DMS153 (cell line): ENCODE results near the gene ANKRD28.
"Not testable (repeated sequence)": the region's sequence is repeated elsewhere in the genome, so short reads cannot be mapped to it uniquely, and the experiment has no call there.

Experiments
- DNase-seq: peaks from one replicate; lab custom pipeline; 2025; lab: John Stamatoyannopoulos, UW

The ANKRD28 gene

GRCh38 chr3:15635121-15635661 lies 162.6 kb downstream of the ANKRD28 start:
- DNase-seq = no peak

DNA sequence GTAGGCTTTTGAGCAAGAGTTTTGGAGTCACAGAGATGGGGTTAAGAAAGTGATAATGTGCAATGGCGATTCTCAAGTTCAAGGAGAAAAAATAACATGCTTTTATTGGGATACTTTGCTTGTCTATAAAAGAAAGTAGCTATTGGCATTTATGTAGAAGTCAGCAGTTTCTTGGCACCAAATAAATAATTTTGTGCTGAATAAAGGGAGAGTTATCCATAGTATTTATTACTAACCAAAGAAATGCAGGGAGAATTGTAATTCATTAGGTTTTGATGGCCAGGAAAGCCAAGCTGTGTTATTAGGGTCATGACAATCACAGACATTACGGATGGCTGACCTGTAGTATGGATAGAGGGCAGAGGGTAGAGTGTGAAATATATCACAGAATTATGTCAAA lies 163.1 kb downstream of the ANKRD28 start:
- DNase-seq = no peak

DNA sequence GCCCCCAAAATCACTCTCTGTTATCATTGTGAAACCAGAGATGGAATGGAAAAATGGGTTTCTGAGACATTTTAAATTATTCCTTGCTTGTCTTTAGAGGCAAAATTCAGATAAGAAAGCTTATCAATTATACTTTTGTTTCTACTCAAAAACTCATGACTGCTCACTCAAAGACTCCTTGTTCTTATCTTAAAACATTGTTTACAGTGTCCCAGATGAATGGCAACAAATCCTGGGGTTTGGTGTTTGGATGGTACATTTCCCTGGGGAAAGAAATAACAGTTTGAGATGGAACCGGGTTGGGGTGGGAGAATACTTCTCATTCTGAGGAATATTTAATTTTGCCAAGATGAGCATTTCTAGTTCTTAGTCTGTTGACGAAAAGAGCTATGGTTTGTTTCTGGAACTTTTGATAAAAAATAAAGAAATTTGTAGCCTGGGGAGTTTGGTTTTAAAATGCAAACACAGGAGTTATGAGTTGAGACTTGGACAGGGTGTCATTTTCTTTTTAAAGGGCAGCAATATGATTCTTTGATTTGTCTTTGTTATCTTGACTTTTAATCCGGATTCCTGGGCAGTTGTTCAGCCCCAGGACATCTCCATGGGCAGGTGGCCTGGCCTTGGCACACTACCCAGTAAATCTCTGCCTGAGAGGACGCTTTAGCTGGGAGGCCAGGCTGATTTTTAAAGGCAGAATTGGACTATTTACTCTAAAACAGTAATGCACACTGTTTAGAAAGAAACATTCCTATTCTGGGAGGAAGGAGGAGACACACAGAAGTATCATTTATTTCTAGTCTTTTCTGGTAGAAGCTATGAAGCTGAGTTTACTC lies 163.8 kb downstream of the ANKRD28 start:
- no peak for DNase-seq

DNA sequence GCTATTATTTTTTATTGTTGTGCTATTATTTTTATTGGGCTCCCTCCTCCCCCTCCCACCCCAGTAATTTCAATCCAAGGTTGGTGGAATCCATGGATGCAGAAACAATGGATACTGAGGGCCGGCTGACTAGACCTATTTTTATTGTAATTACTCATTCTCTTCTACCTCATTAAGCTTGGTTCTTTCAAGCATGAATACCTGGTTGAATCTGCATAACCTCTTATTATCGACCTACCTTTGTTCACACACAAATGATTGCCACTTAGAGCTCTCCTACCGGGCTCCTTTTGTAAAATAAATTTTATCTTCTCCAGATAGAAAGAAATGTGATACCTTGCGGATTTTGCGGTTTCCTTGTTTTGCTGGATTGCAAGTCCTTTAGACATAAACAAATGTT lies 164.6 kb downstream of the ANKRD28 start:
- no peak for DNase-seq

- DNase-seq = no peak
Measured at GRCh38 chr3:15632212-15632580, 165.6 kb downstream of the ANKRD28 start.

DNA sequence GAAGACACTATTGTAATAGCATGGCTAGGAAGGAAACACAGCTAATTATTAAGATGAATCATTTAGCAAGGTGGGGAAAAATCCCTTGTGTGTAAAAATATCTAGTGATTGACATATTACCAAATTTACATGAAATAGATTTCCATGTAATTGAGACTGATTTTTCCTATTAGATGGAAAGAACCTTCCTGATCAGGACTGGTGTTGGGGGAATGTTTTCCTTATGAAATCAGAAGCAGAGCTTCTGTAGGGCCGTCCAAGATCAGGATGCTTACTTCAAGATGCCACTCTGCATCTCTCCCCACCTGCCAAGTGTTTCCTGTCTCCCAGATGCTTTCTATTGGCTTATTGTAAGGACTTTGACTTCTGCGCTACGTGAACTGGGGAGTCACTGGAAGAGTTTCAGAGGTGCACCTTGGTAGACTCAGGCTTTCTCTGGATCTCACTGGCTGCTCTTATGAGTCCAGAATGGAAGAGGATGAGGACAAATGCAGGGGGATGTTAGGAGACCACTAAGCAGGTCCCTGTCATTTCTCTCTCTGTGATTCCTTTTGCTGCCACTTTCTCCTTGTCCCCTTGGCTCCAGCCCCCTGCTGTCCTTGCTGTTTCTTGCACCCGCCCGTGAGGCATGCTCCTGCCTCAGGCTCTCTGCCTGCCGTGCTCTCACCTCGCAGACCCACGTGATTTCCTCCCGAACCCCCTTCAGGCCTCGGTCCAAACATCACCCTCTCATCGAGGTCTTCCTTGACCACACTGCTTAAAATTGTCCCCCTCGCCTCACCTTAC lies 166.2 kb downstream of the ANKRD28 start:
- no peak for DNase-seq

DNA sequence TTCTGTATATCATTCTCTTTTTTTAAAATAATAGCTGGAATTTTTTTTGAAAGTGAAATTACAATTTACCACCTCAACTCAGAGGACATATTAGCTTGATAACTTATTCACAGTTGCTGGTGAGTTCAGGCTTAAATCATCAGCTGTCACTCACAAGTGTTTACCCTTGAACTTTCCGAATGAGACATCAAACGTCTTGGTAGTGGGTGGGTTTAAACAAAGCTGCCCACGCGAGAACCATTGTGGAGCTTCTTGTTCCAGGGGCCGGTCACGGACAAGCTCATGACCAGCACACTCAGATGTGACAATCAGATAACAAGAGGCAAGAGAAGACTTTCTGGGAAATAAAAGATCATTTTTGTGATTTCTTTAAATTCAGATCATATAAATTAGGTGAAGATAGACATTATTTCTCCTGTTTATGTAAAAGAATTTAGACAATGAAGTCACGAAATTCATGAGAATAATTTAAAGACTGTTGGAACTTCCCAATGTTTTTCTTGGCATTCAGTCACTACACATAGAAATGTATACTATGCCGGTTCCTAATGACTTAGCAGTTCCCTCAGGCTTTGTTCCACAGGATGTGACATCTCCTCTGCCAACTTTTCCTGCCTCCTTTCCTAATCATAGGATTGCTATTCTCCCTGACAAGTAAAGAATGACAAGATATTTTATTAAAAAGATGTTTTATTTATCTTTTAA lies 167.0 kb downstream of the ANKRD28 start:
- DNase-seq = no peak

DNA sequence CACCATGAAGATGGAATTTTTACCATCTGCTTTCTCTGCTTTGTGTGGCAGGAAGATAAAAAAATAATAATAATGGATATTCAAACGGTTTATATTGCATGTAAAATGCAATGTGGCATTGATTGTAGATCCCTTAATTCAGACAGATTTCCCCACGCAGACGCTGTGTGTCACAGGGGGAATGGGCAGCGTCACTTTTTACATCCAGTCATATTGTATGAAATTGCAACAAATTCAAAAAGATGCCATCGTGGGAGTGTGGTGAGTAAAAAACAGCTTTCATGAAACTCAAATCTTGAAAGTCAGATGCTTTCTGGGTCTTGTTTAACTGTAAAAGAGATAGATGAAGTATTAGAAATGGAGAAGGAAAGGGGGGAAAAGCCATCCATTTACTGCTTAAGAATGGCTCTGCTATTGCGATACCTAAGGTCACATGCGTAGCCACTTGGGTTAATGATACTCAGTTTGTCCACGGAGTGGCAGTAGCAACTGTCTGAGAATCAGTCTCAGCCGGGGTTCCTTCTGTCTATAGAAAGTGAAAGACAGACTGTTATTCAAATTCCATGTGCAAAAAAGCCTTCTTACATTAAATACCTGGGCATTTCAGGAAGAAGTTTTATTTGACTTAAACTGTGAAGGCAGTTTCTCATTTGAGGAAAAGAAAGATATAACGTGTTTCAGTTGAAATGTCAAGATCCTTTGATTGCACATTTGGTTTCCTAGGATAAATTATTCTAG lies 167.8 kb downstream of the ANKRD28 start:
- peak; percentile 10 for DNase-seq

- DNase-seq = no peak
Measured at GRCh38 chr3:15628967-15629366, 168.8 kb downstream of the ANKRD28 start.

DNA sequence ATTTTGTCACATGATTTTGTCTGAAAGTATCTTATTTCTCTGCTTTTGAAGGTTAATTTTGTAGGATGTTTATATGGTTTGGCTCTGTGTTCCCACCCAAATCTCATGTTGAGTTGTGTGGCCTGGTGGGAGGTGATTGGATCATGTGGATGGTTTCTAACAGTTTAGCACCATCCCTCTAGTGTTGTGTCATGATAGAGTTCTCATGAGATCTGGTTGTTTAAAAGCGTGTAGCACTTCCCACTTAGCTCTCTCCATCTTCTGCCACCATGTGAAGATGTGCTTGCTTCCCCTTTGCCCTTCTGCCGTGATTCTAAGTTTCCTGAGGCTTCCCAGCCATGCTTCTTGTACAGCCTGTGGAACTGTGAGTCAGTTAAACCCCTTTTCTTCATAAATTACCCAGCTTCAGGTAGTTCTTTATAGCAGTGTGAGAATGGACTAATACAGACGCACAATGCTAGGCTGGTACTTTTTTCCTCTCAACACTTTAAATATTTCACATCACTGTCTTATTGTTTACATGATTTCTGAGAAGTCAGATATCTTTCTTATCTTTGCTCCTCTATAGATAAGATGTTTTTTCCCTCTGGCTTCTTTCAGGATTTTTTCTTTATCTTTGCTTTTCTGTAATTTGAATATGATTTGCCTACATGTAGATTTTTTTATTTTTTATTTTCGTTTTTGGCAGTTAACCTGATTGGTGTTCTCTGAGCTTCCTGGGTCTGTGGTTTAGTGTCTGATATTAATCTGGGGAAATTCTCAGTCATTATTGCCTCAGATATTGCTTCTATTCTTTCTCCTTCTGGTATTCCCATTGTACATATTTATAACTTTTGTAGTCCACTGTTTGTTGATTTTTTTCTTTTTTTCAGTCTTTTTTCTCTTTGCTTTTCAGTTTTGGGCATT lies 174.0 kb downstream of the ANKRD28 start:
- no peak for DNase-seq

DNA sequence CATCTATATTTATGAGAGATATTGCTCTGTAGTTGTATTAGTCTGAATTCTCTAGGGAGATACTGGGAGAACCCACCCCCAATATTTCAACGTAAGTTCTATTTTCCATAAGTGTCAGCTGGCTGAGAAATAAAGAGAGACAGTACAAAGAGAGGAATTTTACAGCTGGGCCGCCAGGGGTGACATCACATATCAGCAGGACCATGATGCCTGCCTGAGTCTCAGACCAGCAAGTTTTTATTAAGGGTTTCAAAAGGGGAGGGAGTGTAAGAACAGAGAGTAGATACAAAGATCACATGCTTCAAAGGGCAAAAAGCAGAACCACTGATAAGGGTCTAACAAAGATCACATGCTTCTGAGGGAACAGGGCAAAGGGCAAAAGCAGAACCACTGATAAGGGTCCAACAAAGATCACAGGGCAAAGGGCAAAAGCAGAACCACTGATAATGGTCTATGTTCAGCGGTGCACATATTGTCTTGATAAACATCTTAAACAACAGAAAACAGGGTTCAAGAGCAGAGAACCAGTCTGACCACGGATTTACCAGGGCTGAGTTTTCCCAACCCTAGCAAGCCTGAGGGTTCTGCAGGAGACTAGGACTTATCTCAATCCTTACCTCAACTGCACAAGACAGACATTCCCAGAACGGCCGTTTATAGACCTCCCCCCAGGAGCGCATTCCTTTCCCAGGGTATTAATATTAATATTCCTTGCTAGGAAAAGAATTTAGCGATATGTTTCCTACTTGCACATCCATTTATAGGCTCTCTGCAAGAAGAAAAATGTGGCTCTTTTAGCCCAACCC lies 177.9 kb downstream of the ANKRD28 start:
- not testable (repeated sequence) for DNase-seq
